Fibroblast of the aortic adventitia (primary cell): ENCODE results near the gene WDR81. TPM values are rescaled to one million over a fixed set of nuclear protein-coding genes. Genes with fewer than 3 reads are reported as not detected.
A peak's percentile ranks its signal among the peaks of the same experiment; 100 is the strongest.

Experiments used
- DNase-seq: peaks from one replicate; pipeline ENCODE4 v3.0.0-alpha.2; 2010; ENCODE audit warnings: low read depth
- H3K4me3 ChIP-seq: 2 replicates; pipeline ENCODE4 v1.5.1; 2011; ENCODE audit warnings: low read depth, mild to moderate bottlenecking, control low read depth, low read length, moderate library complexity
- total RNA-seq: library from RNA; depleted of rRNA; stranded (reverse); fragments of >200 nt; gene quantifications from 2 replicates; pipeline ENCODE4 v1.2.3, GENCODE V29; 2012; ENCODE audit warnings: low replicate concordance
- TF ChIP-seq, protein P1 (sequence below): IDR thresholded peaks from 2 replicates; pipeline ENCODE4 v1.5.1; 2011; ENCODE audit warnings: mild to moderate bottlenecking, low read length, control low read depth, inconsistent platforms; ENCODE audit not compliant: insufficient read depth

Gene WDR81
- total RNA-seq, 1 donor = 27.7 TPM

DNA sequence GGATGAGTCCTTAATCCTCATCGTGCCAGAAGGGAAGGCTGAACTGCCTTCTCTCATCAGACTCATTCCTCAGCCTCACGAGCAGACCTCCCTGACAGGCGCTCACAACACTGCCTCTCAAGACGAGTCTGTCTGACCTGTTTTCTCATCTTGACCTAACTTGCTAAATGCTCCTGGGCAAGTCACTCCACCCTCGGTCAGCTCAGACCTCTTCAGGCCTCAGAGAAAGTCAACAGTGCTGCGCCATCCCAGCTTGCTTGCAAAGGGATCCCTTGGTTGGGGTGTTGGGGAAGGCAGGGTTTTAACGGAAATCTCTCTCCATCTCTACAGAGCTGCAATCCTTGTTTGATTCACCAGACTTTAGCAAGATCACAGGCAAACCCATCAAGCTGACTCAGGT is 52.4 kb downstream of the WDR81 start:
- no peak for DNase-seq
- no peak overlapping the region for H3K4me3 ChIP-seq
- TF ChIP-seq, protein P1, sequence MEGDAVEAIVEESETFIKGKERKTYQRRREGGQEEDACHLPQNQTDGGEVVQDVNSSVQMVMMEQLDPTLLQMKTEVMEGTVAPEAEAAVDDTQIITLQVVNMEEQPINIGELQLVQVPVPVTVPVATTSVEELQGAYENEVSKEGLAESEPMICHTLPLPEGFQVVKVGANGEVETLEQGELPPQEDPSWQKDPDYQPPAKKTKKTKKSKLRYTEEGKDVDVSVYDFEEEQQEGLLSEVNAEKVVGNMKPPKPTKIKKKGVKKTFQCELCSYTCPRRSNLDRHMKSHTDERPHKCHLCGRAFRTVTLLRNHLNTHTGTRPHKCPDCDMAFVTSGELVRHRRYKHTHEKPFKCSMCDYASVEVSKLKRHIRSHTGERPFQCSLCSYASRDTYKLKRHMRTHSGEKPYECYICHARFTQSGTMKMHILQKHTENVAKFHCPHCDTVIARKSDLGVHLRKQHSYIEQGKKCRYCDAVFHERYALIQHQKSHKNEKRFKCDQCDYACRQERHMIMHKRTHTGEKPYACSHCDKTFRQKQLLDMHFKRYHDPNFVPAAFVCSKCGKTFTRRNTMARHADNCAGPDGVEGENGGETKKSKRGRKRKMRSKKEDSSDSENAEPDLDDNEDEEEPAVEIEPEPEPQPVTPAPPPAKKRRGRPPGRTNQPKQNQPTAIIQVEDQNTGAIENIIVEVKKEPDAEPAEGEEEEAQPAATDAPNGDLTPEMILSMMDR = no peak

DNA sequence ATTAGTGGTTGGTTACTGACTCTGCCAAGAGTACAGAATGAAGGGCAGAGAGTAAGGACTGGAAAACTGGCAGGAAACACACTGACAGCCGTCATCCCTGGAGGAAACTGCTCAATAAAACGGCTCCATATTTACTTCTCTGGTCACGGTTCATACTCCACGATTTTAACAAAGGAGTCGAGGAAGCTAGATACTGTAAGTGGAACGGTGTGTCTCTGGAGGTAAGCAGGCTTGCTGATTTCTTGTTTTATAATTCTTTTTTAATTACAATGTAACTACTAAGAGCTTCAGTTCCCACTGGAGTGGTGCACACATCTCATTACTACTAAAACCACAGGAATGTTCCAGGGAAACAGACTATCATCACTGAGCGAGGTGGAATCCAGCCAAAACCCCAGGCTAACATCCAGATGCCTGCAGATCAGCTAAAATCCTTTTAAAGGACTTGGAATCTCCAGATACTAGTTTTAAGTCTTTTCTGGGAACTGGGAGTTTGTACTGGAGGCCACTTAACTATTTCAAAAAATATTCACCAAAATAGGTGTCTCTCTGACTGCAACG is 55.1 kb downstream of the WDR81 start:
- no peak overlapping the region for H3K4me3 ChIP-seq
- TF ChIP-seq, protein P1 = no peak
- peak; percentile 98 for DNase-seq

DNA sequence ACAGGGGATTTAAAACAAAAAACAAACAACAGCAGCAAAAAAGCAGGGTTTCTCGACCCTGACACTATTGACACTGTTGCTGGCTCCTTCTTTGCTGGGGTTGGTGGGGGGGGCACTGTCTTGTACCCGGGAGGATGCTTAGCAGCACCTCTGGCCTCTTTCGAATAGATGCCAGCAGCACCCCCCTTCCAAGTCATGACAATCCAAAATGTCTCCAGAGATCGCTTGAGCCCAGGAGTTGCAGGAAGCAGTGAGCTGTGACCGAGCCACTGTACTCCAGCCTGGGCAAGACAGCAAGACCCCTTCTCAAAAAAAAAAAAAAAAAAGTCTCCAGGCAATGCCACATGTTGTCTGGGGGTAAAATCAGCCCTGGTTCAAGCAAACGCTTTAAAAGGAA is 57.7 kb downstream of the WDR81 start:
- TF ChIP-seq, protein P1 = no peak
- no peak for DNase-seq
- H3K4me3 ChIP-seq = no peak overlapping the region

DNA sequence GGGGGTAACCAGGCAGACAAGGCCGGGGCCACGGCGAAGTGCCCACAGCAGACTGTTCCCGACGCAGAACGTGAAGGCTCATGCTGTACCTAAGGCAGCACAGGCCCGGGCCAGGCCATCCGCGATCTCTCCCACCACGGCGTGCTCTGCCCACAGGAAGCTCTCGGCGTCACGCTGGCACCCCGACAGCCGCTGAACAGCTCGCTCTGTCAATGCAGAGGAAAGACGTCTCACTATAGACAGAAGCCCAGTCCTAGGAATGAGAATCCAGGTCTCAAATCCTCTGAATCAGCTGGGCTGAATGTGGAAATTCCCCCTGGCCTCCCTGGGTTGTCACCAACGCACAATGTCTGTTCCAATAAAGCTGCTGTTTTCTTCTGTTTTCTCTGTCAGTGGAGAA is 58.8 kb downstream of the WDR81 start:
- peak; percentile 53 for DNase-seq
- TF ChIP-seq, protein P1 = no peak
- no peak overlapping the region for H3K4me3 ChIP-seq

DNA sequence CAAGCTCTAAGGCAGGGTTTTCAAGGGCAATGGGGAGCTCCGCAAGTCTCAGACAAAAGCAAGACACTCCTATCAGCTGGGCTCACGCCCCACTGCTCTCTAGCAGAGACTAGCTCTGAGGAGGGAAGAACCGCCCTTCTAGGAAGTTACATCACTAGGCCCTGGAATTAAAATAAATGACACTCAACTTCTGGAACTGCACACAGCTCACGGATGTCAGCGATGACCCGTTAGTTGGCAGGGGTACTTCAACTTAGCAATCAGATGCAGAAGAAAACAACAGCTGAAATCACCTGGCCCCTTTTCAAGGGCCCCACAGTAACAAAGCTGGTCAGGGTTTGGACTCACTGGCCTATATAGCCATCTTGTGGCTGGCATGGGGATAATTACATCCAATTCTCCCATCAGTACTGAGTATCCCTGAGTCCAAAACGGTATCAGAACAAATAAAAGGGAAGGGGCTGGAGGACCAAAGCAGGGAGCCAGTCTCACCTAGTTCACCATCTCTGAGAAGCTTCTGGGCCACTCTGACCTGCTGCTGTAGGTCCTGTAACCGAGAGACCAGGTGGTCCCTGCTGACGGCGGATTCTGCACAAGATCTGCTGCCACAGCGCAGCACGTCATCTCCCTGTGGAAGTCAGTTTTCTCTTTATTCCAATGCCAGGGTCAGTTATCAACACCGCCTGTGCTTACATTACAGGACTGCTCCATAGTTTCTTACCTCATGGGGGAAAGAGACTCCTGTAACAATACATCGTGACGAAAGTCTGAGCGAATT is 59.5 kb downstream of the WDR81 start:
- H3K4me3 ChIP-seq = no peak overlapping the region

DNA sequence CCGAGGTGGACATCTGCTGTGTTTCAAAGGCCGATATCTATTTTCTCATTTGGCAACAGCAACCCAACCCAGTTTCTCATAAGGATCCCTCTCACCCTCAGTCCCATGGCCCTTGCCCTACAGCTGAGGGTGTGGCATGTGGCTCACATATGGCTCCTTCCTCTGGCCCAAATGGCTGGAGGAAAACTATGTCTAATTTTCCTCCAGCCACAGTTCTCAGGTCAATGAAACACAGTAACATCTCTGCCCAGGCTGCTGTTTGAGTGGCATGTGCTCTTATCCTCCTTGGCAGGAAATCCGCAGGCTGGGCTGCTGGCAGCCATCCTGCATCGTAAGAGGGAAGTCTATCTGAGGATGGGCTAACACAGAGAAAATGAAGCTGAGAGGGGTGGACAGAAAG is 61.4 kb downstream of the WDR81 start:
- no peak overlapping the region for H3K4me3 ChIP-seq
- TF ChIP-seq, protein P1 = no peak
- no peak for DNase-seq

More for the DNA sequence above, 59.5 kb downstream of the WDR81 start:
- peak; percentile 99 for DNase-seq
- TF ChIP-seq, protein P1 = peak; percentile 86
